ENCODE results near the gene CHRND.

- TF ChIP-seq CTCF (IDR thresholded peaks at IDR 0.05) (no peak), ZNF219 (CRISPR knock-in tag; IDR thresholded peaks at IDR 0.05; ENCODE audit: borderline replicate concordance) (no peak)
- TF ChIP-seq, protein P1, sequence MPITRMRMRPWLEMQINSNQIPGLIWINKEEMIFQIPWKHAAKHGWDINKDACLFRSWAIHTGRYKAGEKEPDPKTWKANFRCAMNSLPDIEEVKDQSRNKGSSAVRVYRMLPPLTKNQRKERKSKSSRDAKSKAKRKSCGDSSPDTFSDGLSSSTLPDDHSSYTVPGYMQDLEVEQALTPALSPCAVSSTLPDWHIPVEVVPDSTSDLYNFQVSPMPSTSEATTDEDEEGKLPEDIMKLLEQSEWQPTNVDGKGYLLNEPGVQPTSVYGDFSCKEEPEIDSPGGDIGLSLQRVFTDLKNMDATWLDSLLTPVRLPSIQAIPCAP (CRISPR knock-in tag; IDR thresholded peaks at IDR 0.05) = no peak
Observed at GRCh38 chr2:232568161-232568560, 42.2 kb downstream of the CHRND start.
